Stimulated activated CD8-positive, alpha-beta memory T cell treated with anti-CD3 and anti-CD28 coated beads, Interleukin-12 subunit alpha, Interleukin-12 subunit beta, amount 100 ng/mL, for 4 hours (primary cell): ENCODE measurements around the gene CPZ.

Experiments
- DNase-seq: peaks from one replicate; pipeline ENCODE4 v3.0.0-alpha.2; 2020; ENCODE audit warnings: low read depth

CPZ gene

GRCh38 chr4:8581094-8581861 is 11.3 kb upstream of the CPZ start:
- no peak for DNase-seq

- DNase-seq = no peak
Measured at GRCh38 chr4:8582016-8582415, 10.5 kb upstream of the CPZ start.

GRCh38 chr4:8582436-8582835 is 10.1 kb upstream of the CPZ start:
- no peak for DNase-seq

GRCh38 chr4:8582941-8583654 is 9.5 kb upstream of the CPZ start:
- no peak for DNase-seq

- no peak for DNase-seq
Measured at GRCh38 chr4:8583655-8584025, 8.9 kb upstream of the CPZ start.

GRCh38 chr4:8585186-8585585 is 7.4 kb upstream of the CPZ start:
- no peak for DNase-seq

GRCh38 chr4:8585721-8586212 is 6.8 kb upstream of the CPZ start:
- DNase-seq = no peak

GRCh38 chr4:8586246-8586645 is 6.3 kb upstream of the CPZ start:
- DNase-seq = no peak

GRCh38 chr4:8586671-8587468 is 5.7 kb upstream of the CPZ start:
- no peak for DNase-seq

GRCh38 chr4:8587469-8588195 is 4.9 kb upstream of the CPZ start:
- no peak for DNase-seq

GRCh38 chr4:8588196-8588470 is 4.4 kb upstream of the CPZ start:
- no peak for DNase-seq

GRCh38 chr4:8589336-8589735 is 3.2 kb upstream of the CPZ start:
- no peak for DNase-seq

- no peak for DNase-seq
Measured at GRCh38 chr4:8589823-8590545, 2.6 kb upstream of the CPZ start.

- DNase-seq = no peak
Measured at GRCh38 chr4:8590546-8590880, 2.1 kb upstream of the CPZ start.

GRCh38 chr4:8591114-8591513 is 1.5 kb upstream of the CPZ start:
- no peak for DNase-seq

- no peak for DNase-seq
Measured at GRCh38 chr4:8591626-8592365, 769 bp upstream of the CPZ start.

- DNase-seq = no peak
Measured at GRCh38 chr4:8593264-8594096, 915 bp downstream of the CPZ start.

GRCh38 chr4:8594097-8595038 is 1.8 kb downstream of the CPZ start:
- DNase-seq = no peak
